ENCODE results near the gene PABPN1L. TPM values are rescaled to one million over a fixed set of nuclear protein-coding genes. Genes with fewer than 3 reads are reported as not detected.

The PABPN1L gene
- total and polyA plus RNA-seq, 2 of the 4 experiments (the other 2 are of a cell fraction): not detected

DNA sequence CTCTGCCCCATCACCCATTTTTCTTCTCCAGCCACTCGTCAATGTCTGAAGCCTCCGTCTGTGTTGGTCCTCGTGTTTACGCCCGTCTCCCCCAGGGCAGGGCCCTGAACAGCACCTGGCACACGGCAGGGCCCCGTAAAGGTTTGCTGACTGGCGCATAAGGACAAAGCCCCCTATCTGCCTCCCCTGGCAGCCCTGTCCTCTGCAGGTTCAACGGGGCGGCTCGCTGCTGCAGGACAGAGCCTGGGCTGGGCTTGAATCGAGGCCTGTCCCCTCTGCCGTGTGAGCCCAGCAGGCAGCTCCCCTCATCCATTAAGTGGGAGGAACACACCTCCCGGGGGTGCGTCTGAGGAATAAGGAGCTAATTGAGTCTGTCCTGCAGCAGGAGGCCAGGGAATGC lies 46.1 kb upstream of the PABPN1L start:
- Histone ChIP-seq H3K4me2 (ENCODE audit: low read depth, low read length) (no peak overlapping the region), H3K4me3 (ENCODE audit: insufficient read depth, low read depth, low read length) (no peak overlapping the region), H3K4me1 (ENCODE audit: control insufficient read depth, insufficient read depth, low read length) (no peaks in the 10 kb centered on the region; the same call in 1 of the 2 replicates), H3K9me1 (ENCODE audit: insufficient read depth, low read length) (no peaks in the 10 kb centered on the region), H3K23ac (ENCODE audit: low read depth, low read length) (no peak overlapping the region), H2BK20ac (ENCODE audit: low read depth, low read length) (no peak overlapping the region), H2BK5ac (ENCODE audit: low read depth, low read length, poor library complexity, severe bottlenecking) (no peak overlapping the region), H3K14ac (replicated peaks; ENCODE audit: low read depth, low read length) (no peak overlapping the region), H2AFZ (replicated peaks; ENCODE audit: low read length, poor library complexity) (no peak overlapping the region), H4K8ac (ENCODE audit: low read depth in 2 of 2, low read length in 2 of 2) (no peak overlapping the region), H4K91ac (ENCODE audit: insufficient read depth, low read depth, low read length) (no peak overlapping the region), H4K5ac (ENCODE audit: low read depth, low read length) (no peak overlapping the region), H3K9ac (ENCODE audit: low read depth, low read length) (no peak overlapping the region), H3K79me1 (ENCODE audit: low read depth in 1 of 2, low read length in 2 of 2) (no peaks in the 10 kb centered on the region), H3K56ac (ENCODE audit: extremely low read depth, insufficient read depth, low read length) (no peak overlapping the region), H2AK9ac (replicated peaks; ENCODE audit: low read depth, low read length, poor library complexity) (no peak overlapping the region), H3K4ac (ENCODE audit: low read depth, low read length) (no peak overlapping the region), H2AK5ac (ENCODE audit: low read depth, low read length) (no peak overlapping the region), H3K18ac (ENCODE audit: low read depth, low read length) (no peak overlapping the region), H3K36me3 (ENCODE audit: control insufficient read depth, insufficient read depth, low read length) (no peaks in the 10 kb centered on the region), H3K9me3 (ENCODE audit: control insufficient read depth, insufficient read depth, low read length) (peaks cover 4% of the 10 kb centered on the region), H4K20me1 (ENCODE audit: insufficient read depth, low read length) (no peaks in the 10 kb centered on the region; the same call in 1 of the 2 replicates), H2BK120ac (ENCODE audit: low read depth, low read length) (no peak overlapping the region), H3K27ac (ENCODE audit: insufficient read depth, low read length) (no peak overlapping the region), H2BK15ac (ENCODE audit: low read depth, low read length) (no peak overlapping the region), H3K27me3 (ENCODE audit: control insufficient read depth, insufficient read depth, low read length) (peaks cover 14% of the 10 kb centered on the region; the same call in 1 of the 2 replicates)
- ATAC-seq (ENCODE audit: low read depth): no peak
- ChIA-PET POLR2A (ENCODE audit: unreplicated experiment) (no interaction called here), CTCF (no interaction called here)
- dilution Hi-C loops (cut with HindIII; ENCODE audit: low sequenced_read_pairs, unreplicated experiment): no loop called here
- in situ Hi-C loops (cut with MboI; ENCODE audit: low sequenced_read_pairs): no loop called here
- no TSS peak for BruUV-seq (replicated peaks)
- TF ChIP-seq CHD1 (IDR thresholded peaks at IDR 0.05; ENCODE audit: low read depth, low read length) (no peak), NFE2L2 (IDR thresholded peaks at IDR 0.05; ENCODE audit: low read depth, low read length) (no peak), SMC3 (IDR thresholded peaks at IDR 0.05; ENCODE audit: low read depth, low read length) (no peak)
- TF ChIP-seq, protein P1, sequence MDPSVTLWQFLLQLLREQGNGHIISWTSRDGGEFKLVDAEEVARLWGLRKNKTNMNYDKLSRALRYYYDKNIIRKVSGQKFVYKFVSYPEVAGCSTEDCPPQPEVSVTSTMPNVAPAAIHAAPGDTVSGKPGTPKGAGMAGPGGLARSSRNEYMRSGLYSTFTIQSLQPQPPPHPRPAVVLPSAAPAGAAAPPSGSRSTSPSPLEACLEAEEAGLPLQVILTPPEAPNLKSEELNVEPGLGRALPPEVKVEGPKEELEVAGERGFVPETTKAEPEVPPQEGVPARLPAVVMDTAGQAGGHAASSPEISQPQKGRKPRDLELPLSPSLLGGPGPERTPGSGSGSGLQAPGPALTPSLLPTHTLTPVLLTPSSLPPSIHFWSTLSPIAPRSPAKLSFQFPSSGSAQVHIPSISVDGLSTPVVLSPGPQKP (IDR thresholded peaks at IDR 0.05; ENCODE audit: borderline replicate concordance, low read depth, low read length): no peak
- intact Hi-C loops (cut with micrococcal nuclease): no loop called here
- 77% methylated on average over 4 of the region's 15 CpGs; no CpG with 5 or more reads in 1 of the 2 experiments for WGBS, 2 experiments (ENCODE audit: extremely low coverage in 2 of 2, insufficient read length in 1 of 2)
- no peak for DNase-seq

Data from IMR-90 (cell line).